ENCODE data around the gene RNF4.
"Not testable (repeated sequence)": the region's sequence is repeated elsewhere in the genome, so short reads cannot be mapped to it uniquely, and the experiment has no call there.

RNF4 gene

DNA sequence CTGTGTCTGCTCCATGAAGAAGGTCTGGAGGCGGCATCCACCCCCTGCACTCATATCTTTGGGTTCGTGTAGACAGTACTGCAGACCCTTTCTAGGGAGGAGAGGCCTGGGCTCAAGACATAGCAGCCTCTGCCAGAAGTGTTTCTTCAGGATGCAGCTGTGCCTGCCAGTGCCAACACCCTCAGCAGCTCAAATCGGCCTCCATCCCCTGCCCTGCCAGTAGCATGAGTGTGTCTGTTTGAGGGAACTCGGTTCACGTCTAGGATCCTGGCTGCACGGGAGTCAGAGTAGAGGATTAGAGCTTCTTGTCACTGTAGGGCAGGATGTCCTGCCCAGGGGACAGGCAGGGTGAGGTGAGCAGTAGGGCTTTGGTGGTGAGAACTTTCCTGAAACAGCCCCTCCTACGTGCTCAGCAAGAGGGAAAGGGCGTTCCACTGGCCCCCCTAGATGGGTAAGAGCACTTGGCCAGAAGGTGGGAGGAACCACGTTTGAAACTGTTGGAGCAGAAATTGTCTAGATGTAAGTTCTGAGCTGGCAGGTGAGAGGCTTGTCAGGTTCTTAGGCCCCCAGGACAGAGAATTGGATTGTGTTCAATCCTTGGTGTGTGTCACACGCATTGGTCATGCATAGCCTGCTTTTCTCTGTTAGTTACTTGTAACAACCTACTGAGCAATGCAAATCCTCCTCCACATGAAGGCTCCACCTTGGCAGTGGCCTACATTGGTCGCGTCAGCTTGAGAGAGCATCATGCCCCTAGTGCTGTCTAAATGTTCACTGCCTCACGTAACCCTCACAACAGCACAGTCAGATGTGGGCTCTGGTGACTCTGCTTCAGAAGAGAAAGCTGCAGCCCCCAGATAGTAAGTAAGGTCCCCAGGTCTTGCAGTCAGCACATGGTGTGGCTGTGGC is 41.7 kb downstream of the RNF4 start:
- H3K27ac ChIP-seq: no peak overlapping the region
- TF ChIP-seq, protein P1, sequence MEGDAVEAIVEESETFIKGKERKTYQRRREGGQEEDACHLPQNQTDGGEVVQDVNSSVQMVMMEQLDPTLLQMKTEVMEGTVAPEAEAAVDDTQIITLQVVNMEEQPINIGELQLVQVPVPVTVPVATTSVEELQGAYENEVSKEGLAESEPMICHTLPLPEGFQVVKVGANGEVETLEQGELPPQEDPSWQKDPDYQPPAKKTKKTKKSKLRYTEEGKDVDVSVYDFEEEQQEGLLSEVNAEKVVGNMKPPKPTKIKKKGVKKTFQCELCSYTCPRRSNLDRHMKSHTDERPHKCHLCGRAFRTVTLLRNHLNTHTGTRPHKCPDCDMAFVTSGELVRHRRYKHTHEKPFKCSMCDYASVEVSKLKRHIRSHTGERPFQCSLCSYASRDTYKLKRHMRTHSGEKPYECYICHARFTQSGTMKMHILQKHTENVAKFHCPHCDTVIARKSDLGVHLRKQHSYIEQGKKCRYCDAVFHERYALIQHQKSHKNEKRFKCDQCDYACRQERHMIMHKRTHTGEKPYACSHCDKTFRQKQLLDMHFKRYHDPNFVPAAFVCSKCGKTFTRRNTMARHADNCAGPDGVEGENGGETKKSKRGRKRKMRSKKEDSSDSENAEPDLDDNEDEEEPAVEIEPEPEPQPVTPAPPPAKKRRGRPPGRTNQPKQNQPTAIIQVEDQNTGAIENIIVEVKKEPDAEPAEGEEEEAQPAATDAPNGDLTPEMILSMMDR (conservative IDR thresholded peaks at IDR 0.05): no peak

DNA sequence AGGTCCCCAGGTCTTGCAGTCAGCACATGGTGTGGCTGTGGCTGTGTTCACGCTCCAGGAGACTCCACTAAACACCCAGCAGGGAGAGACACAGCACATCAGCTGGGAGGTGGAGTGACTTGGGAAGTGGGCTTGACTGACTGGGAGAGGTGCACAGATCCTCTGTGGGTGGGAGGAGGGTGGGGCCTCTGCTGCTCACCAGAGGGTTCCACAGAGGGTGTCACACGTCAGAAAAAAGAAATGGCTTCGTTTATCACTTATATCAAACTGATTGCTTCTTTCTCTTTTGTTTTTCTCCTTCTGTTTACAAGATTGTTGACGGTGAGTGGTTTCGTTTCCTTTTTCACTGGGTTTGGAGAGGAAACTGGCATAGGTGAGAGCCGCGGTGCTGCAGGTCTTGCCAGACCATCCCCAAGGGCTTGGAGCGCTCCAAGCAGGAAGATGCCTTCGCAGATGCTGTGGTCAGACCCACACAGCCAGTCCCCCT is 42.8 kb downstream of the RNF4 start:
- H3K27ac ChIP-seq: no peak overlapping the region
- TF ChIP-seq, protein P1 (conservative IDR thresholded peaks at IDR 0.05): no peak

- TF ChIP-seq, protein P1 (conservative IDR thresholded peaks at IDR 0.05): no peak
- no peak overlapping the region for H3K27ac ChIP-seq
Measured at GRCh38 chr4:2512396-2513135, 43.7 kb downstream of the RNF4 start.

DNA sequence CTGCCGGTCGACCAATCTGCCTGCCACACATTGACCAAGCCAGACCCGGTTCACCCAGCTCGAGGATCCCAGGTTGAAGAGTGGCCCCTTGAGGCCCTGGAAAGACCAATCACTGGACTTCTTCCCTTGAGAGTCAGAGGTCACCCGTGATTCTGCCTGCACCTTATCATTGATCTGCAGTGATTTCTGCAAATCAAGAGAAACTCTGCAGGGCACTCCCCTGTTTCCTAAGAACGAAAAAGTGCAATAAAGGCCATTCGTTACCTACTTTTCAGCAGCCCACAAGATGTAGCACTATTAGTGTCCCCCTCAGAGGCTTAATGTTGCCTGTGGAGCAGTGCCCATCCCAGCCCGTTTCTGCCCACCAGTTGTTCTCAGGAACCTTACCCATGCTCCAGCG is 45.3 kb downstream of the RNF4 start:
- not testable (repeated sequence) for H3K27ac ChIP-seq

DNA sequence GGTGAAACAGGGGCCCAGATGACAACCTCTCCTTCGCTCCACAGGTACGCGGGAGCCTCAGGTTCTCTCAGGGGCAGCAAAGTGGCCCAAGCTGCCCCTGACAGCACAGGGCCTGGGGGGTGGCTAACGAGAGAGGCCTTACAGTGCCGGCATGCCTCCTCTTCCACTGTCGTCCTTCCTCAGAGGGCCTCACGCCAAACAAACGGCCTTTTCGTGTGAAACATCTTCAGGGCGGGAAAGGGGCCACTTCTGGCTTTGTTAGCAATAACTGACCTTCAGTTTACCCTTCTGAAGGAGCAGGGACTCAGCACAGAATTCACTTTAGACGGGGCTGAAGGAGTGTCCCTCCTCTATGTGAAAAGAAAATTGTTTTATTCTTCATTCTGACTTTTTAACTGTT is 46.0 kb downstream of the RNF4 start:
- not testable (repeated sequence) for H3K27ac ChIP-seq

DNA sequence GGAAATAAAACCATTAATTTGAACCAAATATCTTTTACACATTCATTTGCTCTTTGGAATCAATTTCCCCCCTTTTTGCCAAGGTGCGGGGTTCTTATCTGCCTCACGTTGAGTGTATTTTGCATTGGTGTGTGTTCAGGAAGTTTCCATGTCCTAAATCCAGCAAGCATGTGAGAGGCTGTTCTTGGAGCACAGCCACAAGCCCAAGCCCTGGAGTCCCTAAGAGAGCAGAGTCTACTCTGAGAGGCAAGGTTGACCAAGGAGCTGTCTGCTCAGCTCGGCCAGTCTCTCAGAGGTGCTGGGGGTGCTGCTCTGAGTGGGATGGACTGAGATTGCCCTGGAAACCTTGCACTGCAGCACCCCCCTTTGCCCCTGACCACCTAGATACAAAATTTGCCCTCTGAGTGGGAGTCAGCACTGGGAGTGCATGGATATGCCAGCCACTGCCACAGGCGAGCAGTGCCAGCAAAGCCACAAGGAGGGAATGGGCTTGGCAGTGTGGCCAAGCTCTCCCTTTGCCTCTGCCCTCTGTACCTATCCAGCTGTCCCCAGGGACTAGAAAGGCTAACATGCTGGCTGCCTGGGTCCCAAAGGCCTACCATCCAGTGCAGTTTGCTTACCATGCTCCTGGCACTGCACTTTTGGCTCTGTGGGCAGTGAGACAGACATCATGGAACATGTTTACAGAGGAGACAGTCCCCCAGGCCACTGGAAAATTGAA is 47.1 kb downstream of the RNF4 start:
- no peak overlapping the region for H3K27ac ChIP-seq

DNA sequence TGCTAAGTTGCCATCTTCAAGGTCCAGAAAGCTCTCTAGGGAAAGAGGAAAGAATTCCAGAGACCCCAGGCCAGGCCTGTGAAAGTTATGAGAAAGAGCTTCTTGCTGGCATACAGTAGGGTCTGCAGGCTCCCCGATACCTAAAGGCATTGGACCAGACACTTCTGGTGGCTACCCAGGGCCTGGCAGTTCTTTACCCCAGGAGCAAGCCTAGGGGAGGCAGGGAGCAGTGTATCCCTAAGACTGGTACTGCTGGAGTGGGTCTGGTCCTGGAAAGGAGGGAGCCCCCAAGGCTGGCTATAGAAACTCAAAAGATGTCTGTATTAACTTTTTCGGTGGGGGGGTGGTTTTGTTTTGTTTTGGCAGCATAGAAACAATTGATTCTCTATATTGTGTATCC is 47.7 kb downstream of the RNF4 start:
- no peak overlapping the region for H3K27ac ChIP-seq
- TF ChIP-seq, protein P1 (conservative IDR thresholded peaks at IDR 0.05): no peak

More for the DNA sequence above, 47.1 kb downstream of the RNF4 start:
- TF ChIP-seq, protein P1 (conservative IDR thresholded peaks at IDR 0.05): no peak

DNA sequence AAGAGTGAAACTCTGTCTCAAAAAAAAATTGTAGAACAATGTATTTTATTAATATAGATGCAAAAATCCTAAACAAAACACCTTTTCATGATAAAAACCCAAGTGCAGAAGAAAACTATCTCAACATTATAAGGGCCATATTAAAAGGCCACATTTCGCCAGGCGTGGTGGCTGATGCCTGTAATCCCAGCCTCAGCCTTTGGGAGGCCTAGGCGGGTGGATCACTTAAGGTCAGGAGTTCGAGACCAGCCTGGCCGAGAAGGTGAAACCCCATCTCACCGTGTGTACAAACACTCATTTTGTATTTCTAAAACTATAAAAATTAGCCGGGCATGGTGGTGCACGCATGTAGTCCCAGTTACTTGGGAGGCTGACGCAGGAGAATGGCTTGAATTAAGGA is 57.7 kb downstream of the RNF4 start:
- TF ChIP-seq, protein P1 (conservative IDR thresholded peaks at IDR 0.05): no peak
- H3K27ac ChIP-seq: no peak overlapping the region

All from VCaP (cell line).